HepG2 (cell line): ENCODE measurements around the gene NXN. TPM values are rescaled to one million over a fixed set of nuclear protein-coding genes. Genes with fewer than 3 reads are reported as not detected.

Source experiments
- ATAC-seq: fragments of 200-7000 bp; cut with Tn5 transposase; 3 replicates; pipeline ENCODE4 v1.9.1; 2020; ENCODE audit warnings: mild to moderate bottlenecking, moderate library complexity
- BruUV-seq: library from RNA; stranded (reverse); fragments of 400-500 nt; replicated peaks from 2 replicates; lab custom pipeline; 2021; lab: Mats Ljungman, UMichigan
- CTCF ChIA-PET: fragments of 300-600 bp; formaldehyde crosslinking; extraction: SDS; loops from one replicate; lab custom pipeline; 2021; ENCODE audit warnings: low total read pairs, inconsistent platforms, low intra/inter-chr PET ratio; lab: Yijun Ruan, JAX
- POLR2A ChIA-PET: fragments of 350-600 bp; sonication (Branson Sonifier 250); formaldehyde crosslinking; loops from one replicate; lab custom pipeline; 2020; ENCODE audit warnings: antibody characterized with exemption, inconsistent platforms; lab: Yijun Ruan, JAX
- DNase-seq: peaks from one replicate; pipeline ENCODE4 v3.0.0-alpha.2; 2015; ENCODE audit warnings: low spot score
- FAIRE-seq: peaks from 3 replicates; lab custom pipeline; 2011; peaks lifted over from hg19 to GRCh38; lab: Jason Lieb, UNC
- H2AFZ ChIP-seq: one replicate; pipeline ENCODE4 v1.6.1; 2011; ENCODE audit warnings: low read length, inconsistent platforms
- H3K27ac ChIP-seq: fragments of 300-600 bp; 3 replicates; pipeline ENCODE4 v1.8.0; 2011; ENCODE audit warnings: mixed run types, mild to moderate bottlenecking, mixed read lengths, low read length, inconsistent platforms; ENCODE audit not compliant: insufficient read depth; ENCODE audit errors: extremely low read length
- H3K27me3 ChIP-seq, 2 experiments: fragments of 200-600 bp in 1 of 2; 2 replicates in 1 of 2; 3 replicates in 1 of 2; pipeline versions ENCODE4 v1.6.0 to v1.8.0; 2011; ENCODE audit warnings: low read length in 2 of 2, mild to moderate bottlenecking in 2 of 2, moderate library complexity in 2 of 2, inconsistent platforms in 1 of 2; ENCODE audit not compliant: insufficient read depth in 2 of 2, control insufficient read depth in 1 of 2
- H3K36me3 ChIP-seq, 2 experiments: fragments of 200-600 bp in 1 of 2; replicated peaks in 1 of 2; 2 replicates in 1 of 2; 3 replicates in 1 of 2; pipeline versions ENCODE4 v1.5.1 to v1.8.0; 2011; ENCODE audit warnings: low read length in 2 of 2, inconsistent platforms in 1 of 2; ENCODE audit not compliant: insufficient read depth in 2 of 2, control insufficient read depth in 1 of 2
- H3K4me1 ChIP-seq: 2 replicates; pipeline ENCODE4 v1.5.1; 2012; ENCODE audit warnings: low read length, inconsistent platforms; ENCODE audit not compliant: insufficient read depth
- H3K4me2 ChIP-seq: 2 replicates; pipeline ENCODE4 v1.6.0; 2011; ENCODE audit warnings: low read depth, low read length, inconsistent platforms
- H3K4me3 ChIP-seq, 3 experiments: fragments of 200-600 bp in 1 of 3; sonication (generic), shearing (Covaris generic) in 1 of 3; replicated peaks in 1 of 3; 2 replicates each; pipeline ENCODE4 v1.5.1; 2011 to 2016; ENCODE audit warnings: low read length in 3 of 3, inconsistent platforms in 2 of 3, low read depth in 2 of 3, mild to moderate bottlenecking in 2 of 3, control low read depth in 1 of 3, mixed read lengths in 1 of 3; ENCODE audit not compliant: insufficient read depth in 1 of 3
- H3K79me2 ChIP-seq: one replicate; pipeline ENCODE4 v1.6.1; 2011; ENCODE audit warnings: low read length, inconsistent platforms; ENCODE audit not compliant: insufficient read depth
- H3K9ac ChIP-seq: 2 replicates; pipeline ENCODE4 v1.6.0; 2011; ENCODE audit warnings: mild to moderate bottlenecking, low read depth, low read length, inconsistent platforms; ENCODE audit not compliant: insufficient read depth
- H3K9me3 ChIP-seq: 2 replicates; pipeline ENCODE4 v1.5.1; 2012; ENCODE audit warnings: mild to moderate bottlenecking, low read length
- H4K20me1 ChIP-seq: 2 replicates; pipeline ENCODE4 v1.6.0; 2011; ENCODE audit warnings: inconsistent platforms, mild to moderate bottlenecking, low read length, moderate library complexity; ENCODE audit not compliant: insufficient read depth
- ATRX ChIP-seq: sonication (generic); formaldehyde crosslinking; IDR thresholded peaks from 2 replicates; pipeline ENCODE4 v1.4.0; 2020; ENCODE audit warnings: missing genetic modification reagents, borderline replicate concordance
- BRF2 ChIP-seq: sonication (generic); formaldehyde crosslinking; IDR thresholded peaks from 2 replicates; pipeline ENCODE4 v1.8.1; 2022; ENCODE audit warnings: mild to moderate bottlenecking, missing genetic modification reagents
- CHD2 ChIP-seq: IDR thresholded peaks from 2 replicates; pipeline ENCODE4 v1.6.1; 2011; ENCODE audit warnings: low read depth, low read length, improper control_type of control experiment
- FOXM1 ChIP-seq: sonication (generic); formaldehyde crosslinking; IDR thresholded peaks from 2 replicates; pipeline ENCODE4 v1.5.0; 2020; ENCODE audit warnings: missing genetic modification reagents
- GMEB2 ChIP-seq: IDR thresholded peaks from 2 replicates; pipeline ENCODE4 v1.6.1; 2016; ENCODE audit warnings: missing biosample characterization, missing genetic modification reagents, low read depth
- HBP1 ChIP-seq: IDR thresholded peaks from 2 replicates; pipeline ENCODE4 v1.6.1; 2016; ENCODE audit warnings: low read depth, control low read depth
- HCFC1 ChIP-seq: fragments of 150-350 bp; IDR thresholded peaks from 2 replicates; pipeline ENCODE4 v1.6.1; 2014; ENCODE audit warnings: low read depth, low read length
- MAF1 ChIP-seq: sonication (generic); formaldehyde crosslinking; IDR thresholded peaks from 2 replicates; pipeline ENCODE4 v1.5.0; 2020; ENCODE audit warnings: missing genetic modification reagents, borderline replicate concordance
- NCOA1 ChIP-seq: sonication (generic); formaldehyde crosslinking; IDR thresholded peaks from 2 replicates; pipeline ENCODE4 v1.9.0; 2021; ENCODE audit warnings: missing genetic modification reagents
- NRL ChIP-seq: sonication (generic); formaldehyde crosslinking; IDR thresholded peaks from 2 replicates; pipeline ENCODE4 v1.5.0; 2020; ENCODE audit warnings: missing genetic modification reagents, mild to moderate bottlenecking, moderate library complexity, borderline replicate concordance
- POLR2A ChIP-seq, 2 experiments: IDR thresholded peaks; 2 replicates each; pipeline ENCODE4 v1.6.1; 2011; ENCODE audit warnings: low read depth in 2 of 2, low read length in 2 of 2, mild to moderate bottlenecking in 1 of 2, moderate library complexity in 1 of 2; ENCODE audit not compliant: insufficient read depth in 1 of 2
- SP2 ChIP-seq: sonication (generic); formaldehyde crosslinking; IDR thresholded peaks from 2 replicates; pipeline ENCODE4 v1.5.1; 2020; ENCODE audit warnings: mild to moderate bottlenecking, missing genetic modification reagents
- THAP8 ChIP-seq: sonication (generic); formaldehyde crosslinking; IDR thresholded peaks from 2 replicates; pipeline ENCODE4 v1.5.1; 2020; ENCODE audit warnings: missing genetic modification reagents, mild to moderate bottlenecking, borderline replicate concordance
- ZNF260 ChIP-seq: sonication (generic); formaldehyde crosslinking; IDR thresholded peaks from 2 replicates; pipeline ENCODE4 v1.4.0; 2020; ENCODE audit warnings: missing genetic modification reagents, low read depth, mild to moderate bottlenecking, borderline replicate concordance
- ZNF607 ChIP-seq: sonication (generic); formaldehyde crosslinking; IDR thresholded peaks from 2 replicates; pipeline ENCODE4 v1.5.1; 2020; ENCODE audit warnings: missing genetic modification reagents, mild to moderate bottlenecking, borderline replicate concordance
- ZNF891 ChIP-seq: sonication (generic); formaldehyde crosslinking; IDR thresholded peaks from 2 replicates; pipeline ENCODE4 v1.5.0; 2020; ENCODE audit warnings: mild to moderate bottlenecking, missing genetic modification reagents
- WGBS: methylation state at CpG from one replicate; pipeline ENCODE4 v1.1.6; 2017; ENCODE audit warnings: low lambda C conversion rate; 5-methylcytosine and 5-hydroxymethylcytosine counted together
- in situ Hi-C: cut with HindIII; loops from 2 replicates; pipeline ENCODE4 v1.10.0; 2017; ENCODE audit warnings: low pct_unique_long_range_greater_than_20kb; ENCODE audit not compliant: extremely low pct_ligation_motif_present
- intact Hi-C: fragments of 100-400 bp; cut with micrococcal nuclease; formaldehyde crosslinking; loops from one replicate; pipeline ENCODE4 v1.10.0; 2022; ENCODE audit not compliant: unreplicated experiment
- polyA plus RNA-seq, 8 experiments: library from polyadenylated mRNA; depleted of rRNA in 3 of 8; stranded (reverse) in 7 of 8; unstranded in 1 of 8; fragments of >200 nt; fragmentation: Illumina TruSeq in 4 of 8; extraction: Trizol in 4 of 8; gene quantifications; 2 replicates each; pipeline versions ENCODE4 v1.2.1 to v1.2.3, GENCODE V29; 2011 to 2016; ENCODE audit warnings: low read depth in 4 of 8, missing spikeins in 1 of 8, mixed read lengths in 1 of 8; ENCODE audit not compliant: insufficient read depth in 1 of 8
- total RNA-seq, 5 experiments: library from RNA; depleted of rRNA; stranded (reverse); fragments of >200 nt; fragmentation: Illumina TruSeq; extraction: Trizol; gene quantifications; 2 replicates each; pipeline ENCODE4 v1.2.3, GENCODE V29; 2016; ENCODE audit warnings: low read depth in 1 of 5

NXN gene
- total and polyA plus RNA-seq, 2 of the 13 experiments (the other 11 are each of a cell fraction or from before 2014, with no cell fraction given), result 22.2 to 24.3 TPM

- Histone ChIP-seq H3K79me2 (peaks cover 11% of the 10 kb centered on the region), H3K4me3 (no peak overlapping the region), H3K27ac (no peak overlapping the region), H3K4me2 (no peak overlapping the region), H4K20me1 (no peaks in the 10 kb centered on the region), H3K4me1 (peaks cover 23% of the 10 kb centered on the region), H2AFZ (no peak overlapping the region), H3K36me3 (no peaks in the 10 kb centered on the region), H3K9ac (no peak overlapping the region), H3K9me3 (no peaks in the 10 kb centered on the region), H3K27me3 (no peaks in the 10 kb centered on the region)
- ChIA-PET CTCF (no interaction called here), POLR2A (no interaction called here)
- no peak for DNase-seq
- no TSS peak for BruUV-seq
- ATAC-seq, result no peak
- intact Hi-C loops, result no loop called here
- TF ChIP-seq SP2 (CRISPR knock-in tag) (no peak), CHD2 (no peak), POLR2A (IDR thresholded peaks at IDR 0.05; ENCODE audit: insufficient read depth in 1 of 2, low read depth in 2 of 2, low read length in 2 of 2) (no peak), NCOA1 (no peak), HCFC1 (no peak), NRL (CRISPR knock-in tag) (no peak)
- 86% methylated on average over 9 of the region's 9 CpGs for WGBS
- no peak for FAIRE-seq
- in situ Hi-C loops, result no loop called here
Observed at GRCh38 chr17:923633-924032, 55.9 kb downstream of the NXN start.

GRCh38 chr17:921161-921560 is 58.4 kb downstream of the NXN start:
- ATAC-seq (no peak), FAIRE-seq (no peak), DNase-seq (no peak)
- H3K27ac ChIP-seq, result no peak overlapping the region
- H4K20me1 ChIP-seq, result no peaks in the 10 kb centered on the region
- ChIA-PET CTCF (no interaction called here), POLR2A (no interaction called here)
- in situ Hi-C loops, result no loop called here
- no peak overlapping the region for H3K4me3 ChIP-seq
- H3K9ac ChIP-seq, result no peak overlapping the region
- 0 out of 2 replicates have a peak, but pooled peaks cover 5% of the 10 kb centered on the region for H3K9me3 ChIP-seq
- no peak overlapping the region for H2AFZ ChIP-seq
- intact Hi-C loops, result no loop called here
- peaks cover 11% of the 10 kb centered on the region; the same call in 1 of the 2 replicates for H3K4me1 ChIP-seq
- no TSS peak for BruUV-seq
- no peaks in the 10 kb centered on the region for H3K27me3 ChIP-seq
- 98% methylated on average over 13 of the region's 13 CpGs for WGBS
- peaks cover 5% of the 10 kb centered on the region for H3K79me2 ChIP-seq
- no peak overlapping the region for H3K4me2 ChIP-seq
- H3K36me3 ChIP-seq, result no peaks in the 10 kb centered on the region
- TF ChIP-seq THAP8 (CRISPR knock-in tag) (no peak), ATRX (CRISPR knock-in tag) (no peak), BRF2 (CRISPR knock-in tag) (no peak), ZNF260 (no peak), ZNF607 (CRISPR knock-in tag) (no peak), MAF1 (CRISPR knock-in tag) (no peak), FOXM1 (CRISPR knock-in tag) (no peak), HBP1 (CRISPR knock-in tag) (no peak), ZNF891 (no peak), GMEB2 (CRISPR knock-in tag) (no peak)
